OCI-LY3 (cell line): ENCODE data around the gene YAF2.

Experiments used
- H2AFZ ChIP-seq: fragments of 200-600, 300-600 bp; shearing (Covaris generic); 2 replicates; pipeline ENCODE4 v1.6.0; 2014; ENCODE audit warnings: antibody characterized with exemption, low read depth, low read length
- H3K27ac ChIP-seq: fragments of 200-600, 300-600 bp; sonication (generic); 2 replicates; pipeline ENCODE4 v1.5.1; 2014; ENCODE audit warnings: mild to moderate bottlenecking, low read length, moderate library complexity, mixed read lengths
- H3K27me3 ChIP-seq: fragments of 200-600, 300-600 bp; sonication (generic); 2 replicates; pipeline ENCODE4 v1.6.1; 2014; ENCODE audit warnings: low read depth, low read length, mixed read lengths
- H3K36me3 ChIP-seq: fragments of 200-600, 300-600 bp; sonication (generic); replicated peaks from 2 replicates; pipeline ENCODE3; 2014; ENCODE audit warnings: low read depth, low read length, mixed read lengths
- H3K4me1 ChIP-seq: fragments of 300-600, 200-600 bp; sonication (generic); 2 replicates; pipeline ENCODE4 v1.6.1; 2014; ENCODE audit warnings: low read length, mixed read lengths
- H3K4me2 ChIP-seq: fragments of 200-600, 300-600 bp; sonication (generic); 2 replicates; pipeline ENCODE4 v1.6.1; 2014; ENCODE audit warnings: low read length, mixed read lengths
- H3K4me3 ChIP-seq: fragments of 300-600, 200-600 bp; sonication (generic); 2 replicates; pipeline ENCODE4 v1.5.1; 2014; ENCODE audit warnings: antibody characterized with exemption, mild to moderate bottlenecking, low read length, moderate library complexity
- H3K79me2 ChIP-seq: fragments of 300-600, 200-600 bp; shearing (Covaris generic); 2 replicates; pipeline ENCODE4 v1.6.1; 2014; ENCODE audit warnings: mild to moderate bottlenecking, low read length, mixed read lengths
- H3K9ac ChIP-seq: fragments of 300-600, 200-600 bp; shearing (Covaris generic); 2 replicates; pipeline ENCODE4 v1.6.0; 2014; ENCODE audit warnings: mild to moderate bottlenecking, low read length, moderate library complexity
- H3K9me3 ChIP-seq: fragments of 200-600, 300-600 bp; shearing (Covaris generic); 2 replicates; pipeline ENCODE4 v1.6.1; 2014; ENCODE audit warnings: low read length, mixed read lengths; ENCODE audit not compliant: insufficient read depth
- H4K20me1 ChIP-seq: fragments of 200-600, 300-600 bp; sonication (generic); 2 replicates; pipeline ENCODE4 v1.6.1; 2016; ENCODE audit warnings: low read length, mixed read lengths; ENCODE audit not compliant: insufficient read depth
- CTCF ChIP-seq: fragments of 200-600, 300-600 bp; sonication (generic); IDR thresholded peaks from 2 replicates; pipeline ENCODE4 v1.5.1; 2014; ENCODE audit warnings: antibody characterized with exemption, low read length, low read depth
- EZH2phosphoT487 ChIP-seq: fragments of 200-600 bp; shearing (Covaris generic); IDR thresholded peaks from 2 replicates; pipeline ENCODE4 v1.6.1; 2018; ENCODE audit warnings: antibody characterized with exemption, mixed run types, low read depth

Gene YAF2

GRCh38 chr12:42201063-42201462 lies 37.0 kb downstream of the YAF2 start:
- no peak overlapping the region for H3K9ac ChIP-seq
- no peak for TF ChIP-seq EZH2phosphoT487
- TF ChIP-seq CTCF, result no peak
- no peak overlapping the region for H3K4me3 ChIP-seq
- H3K27ac ChIP-seq, result no peak overlapping the region
- no peaks in the 10 kb centered on the region for H3K4me1 ChIP-seq
- peaks cover 5% of the 10 kb centered on the region for H4K20me1 ChIP-seq
- no peak overlapping the region for H3K4me2 ChIP-seq
- peaks cover 24% of the 10 kb centered on the region for H3K36me3 ChIP-seq
- no peak overlapping the region for H2AFZ ChIP-seq
- peaks cover 6% of the 10 kb centered on the region; the same call in 1 of the 2 replicates for H3K79me2 ChIP-seq
- H3K27me3 ChIP-seq, result no peaks in the 10 kb centered on the region
- H3K9me3 ChIP-seq, result no peaks in the 10 kb centered on the region

- peaks cover 12% of the 10 kb centered on the region for H3K4me1 ChIP-seq
- H3K79me2 ChIP-seq, result peaks cover 13% of the 10 kb centered on the region; the same call in 1 of the 2 replicates
- no peaks in the 10 kb centered on the region for H3K9me3 ChIP-seq
- H3K36me3 ChIP-seq, result peaks cover 19% of the 10 kb centered on the region
- H3K27me3 ChIP-seq, result no peaks in the 10 kb centered on the region
- H3K4me2 ChIP-seq, result no peak overlapping the region
- TF ChIP-seq EZH2phosphoT487, result no peak
- TF ChIP-seq CTCF, result no peak
- H2AFZ ChIP-seq, result no peak overlapping the region
- peaks cover 11% of the 10 kb centered on the region; the same call in 1 of the 2 replicates for H4K20me1 ChIP-seq
- no peak overlapping the region for H3K9ac ChIP-seq
- H3K27ac ChIP-seq, result no peak overlapping the region
- no peak overlapping the region for H3K4me3 ChIP-seq
These were observed 39.0 kb downstream of the YAF2 start for GRCh38 chr12:42199007-42199406.

- Histone ChIP-seq H3K79me2 (peaks cover 13% of the 10 kb centered on the region; the same call in 1 of the 2 replicates), H3K9me3 (no peaks in the 10 kb centered on the region), H3K27ac (no peak overlapping the region), H3K36me3 (peaks cover 16% of the 10 kb centered on the region), H3K27me3 (no peaks in the 10 kb centered on the region), H4K20me1 (peaks cover 11% of the 10 kb centered on the region; the same call in 1 of the 2 replicates), H3K9ac (no peak overlapping the region), H3K4me3 (no peak overlapping the region), H3K4me1 (peaks cover 12% of the 10 kb centered on the region), H2AFZ (no peak overlapping the region), H3K4me2 (no peak overlapping the region)
- TF ChIP-seq EZH2phosphoT487, result no peak
- no peak for TF ChIP-seq CTCF
These were observed 41.1 kb downstream of the YAF2 start for GRCh38 chr12:42196723-42197603.

GRCh38 chr12:42192686-42193085 lies 45.4 kb downstream of the YAF2 start:
- H3K4me3 ChIP-seq, result no peak overlapping the region
- no peaks in the 10 kb centered on the region for H3K27me3 ChIP-seq
- H3K9ac ChIP-seq, result no peak overlapping the region
- peaks cover 9% of the 10 kb centered on the region; the same call in 1 of the 2 replicates for H3K79me2 ChIP-seq
- H4K20me1 ChIP-seq, result peaks cover 6% of the 10 kb centered on the region; the same call in 1 of the 2 replicates
- TF ChIP-seq EZH2phosphoT487 (no peak), CTCF (no peak)
- no peak overlapping the region for H3K27ac ChIP-seq
- peaks cover 27% of the 10 kb centered on the region for H3K4me1 ChIP-seq
- H3K36me3 ChIP-seq, result peaks cover 9% of the 10 kb centered on the region
- H2AFZ ChIP-seq, result no peak overlapping the region
- H3K4me2 ChIP-seq, result no peak overlapping the region
- H3K9me3 ChIP-seq, result no peaks in the 10 kb centered on the region
